Vagina (tissue), 2 donors: ENCODE results near the gene CD81. TPM values are rescaled to one million over a fixed set of nuclear protein-coding genes. Genes with fewer than 3 reads are reported as not detected.

ENCODE experiments used
- DNase-seq, 2 donors: peaks; one replicate each; pipeline ENCODE4 v3.0.0-alpha.2; 2017; ENCODE audit errors: extremely low spot score in 2 of 2
- H3K27ac ChIP-seq: fragments of 200-600 bp; sonication (generic); one replicate; pipeline ENCODE4 v1.5.1; 2019
- H3K27me3 ChIP-seq: fragments of 200-600 bp; sonication (generic); one replicate; pipeline ENCODE4 v1.5.1; 2019
- H3K36me3 ChIP-seq, 2 donors: fragments of 200-600 bp; sonication (generic); one replicate each; pipeline ENCODE4 v1.5.1; 2017 to 2019
- H3K4me1 ChIP-seq: fragments of 200-600 bp; sonication (generic); one replicate; pipeline ENCODE4 v1.5.1; 2019
- H3K4me3 ChIP-seq, 2 donors: fragments of 200-600 bp; sonication (generic); 1 replicate in 1 of 2; 2 replicates in 1 of 2; pipeline ENCODE4 v1.5.1; 2016 to 2019
- H3K9me3 ChIP-seq: fragments of 200-600 bp; sonication (generic); one replicate; pipeline ENCODE4 v1.5.1; 2019
- POLR2A ChIP-seq, 2 donors: fragments of 450-650 bp; IDR thresholded peaks; one replicate each; pipeline ENCODE4 v1.6.1; 2017; ENCODE audit warnings: antibody characterized with exemption in 2 of 2, mild to moderate bottlenecking in 2 of 2, moderate library complexity in 2 of 2
- POLR2AphosphoS5 ChIP-seq, 2 donors: sonication (generic); formaldehyde crosslinking; IDR thresholded peaks; one replicate each; pipeline ENCODE4 v1.9.0; 2017; ENCODE audit warnings: antibody characterized with exemption in 2 of 2, mild to moderate bottlenecking in 2 of 2, low read depth in 1 of 2; ENCODE audit not compliant: insufficient read depth in 1 of 2
- intact Hi-C: fragments of 100-400 bp; cut with DNase I; formaldehyde crosslinking; loops from one replicate; pipeline ENCODE4 v1.15.1; 2023
- total RNA-seq: library from RNA; depleted of rRNA; stranded (reverse); fragments of >200 nt; gene quantifications from one replicate; pipeline ENCODE4 v1.2.3, GENCODE V29; 2016
- TF ChIP-seq, protein P1 (sequence below), 3 experiments: fragments of 450-650 bp in 2 of 3; fragments of 200-600 bp in 1 of 3; sonication (generic) in 1 of 3; IDR thresholded peaks; one replicate each; pipeline ENCODE4 v1.5.1; 2017 to 2019; ENCODE audit warnings: antibody characterized with exemption in 3 of 3, mild to moderate bottlenecking in 2 of 3, moderate library complexity in 2 of 3

The CD81 gene
- total RNA-seq, 1 donor from 2014 or later, result 526 TPM

DNA sequence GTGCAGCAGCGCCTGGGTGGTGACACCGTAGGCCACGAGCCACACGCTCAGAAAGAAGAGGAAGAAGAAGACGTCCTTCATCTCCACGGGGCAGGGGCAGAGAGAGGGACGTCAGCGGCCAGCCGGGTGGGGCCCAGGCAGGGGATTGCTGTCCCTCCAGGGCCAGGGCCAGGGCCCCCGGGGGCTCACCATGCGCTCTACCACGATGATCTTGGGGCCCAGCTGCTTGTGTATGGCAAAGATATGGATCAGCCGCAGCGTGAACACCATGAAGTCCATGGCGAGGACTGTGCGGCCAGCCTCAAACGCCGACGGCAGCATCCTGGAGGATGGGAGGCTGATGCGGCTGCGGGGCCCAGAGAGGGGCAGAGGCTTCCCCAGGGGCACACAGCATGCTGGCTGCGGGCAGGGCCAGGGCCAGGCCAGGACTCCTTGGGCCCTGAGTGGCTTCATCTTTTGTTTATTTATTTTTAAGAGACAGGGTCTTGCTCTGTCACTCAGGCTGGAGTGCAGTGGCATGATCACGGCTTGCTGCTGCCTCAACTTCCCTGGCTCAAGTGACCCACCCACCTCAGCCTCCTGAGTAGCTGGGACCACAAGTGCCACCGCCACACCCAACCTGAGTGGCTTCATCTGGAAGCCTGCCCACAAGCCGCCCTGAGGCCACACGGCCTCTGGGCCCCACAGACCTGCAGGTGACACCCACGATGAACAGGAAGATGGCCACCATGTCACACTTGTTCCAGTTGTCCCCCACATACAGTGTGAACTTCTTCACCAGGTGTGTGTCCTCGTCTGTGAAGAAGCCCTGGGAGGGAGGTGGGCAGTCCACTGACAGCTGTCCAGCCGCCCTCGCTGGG, 34.6 kb downstream of the CD81 start:
- no peaks in the 10 kb centered on the region for H3K4me1 ChIP-seq

DNA sequence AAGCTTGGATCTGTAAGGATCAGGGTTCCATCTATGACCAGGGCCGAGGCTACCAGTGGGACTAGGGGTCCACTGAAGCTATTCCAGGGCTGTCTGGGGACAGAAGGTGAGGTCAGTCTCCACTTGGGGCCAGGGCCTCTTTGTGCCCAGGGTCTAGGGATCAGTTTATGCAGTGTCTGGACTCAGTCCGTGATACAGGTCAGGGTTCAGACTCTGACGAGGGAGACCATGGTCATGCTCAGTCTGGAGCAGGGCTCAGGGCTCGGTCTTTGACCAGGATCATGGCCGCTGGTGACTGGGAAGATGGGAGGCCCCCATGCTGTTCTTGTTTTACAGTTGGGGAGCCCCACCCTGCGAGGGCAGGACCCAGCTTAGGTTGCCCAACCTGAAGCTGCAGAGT, 35.2 kb downstream of the CD81 start:
- H3K36me3 ChIP-seq, result no peaks in the 10 kb centered on the region
- TF ChIP-seq POLR2A (IDR thresholded peaks at IDR 0.05) (no peak), POLR2AphosphoS5 (IDR thresholded peaks at IDR 0.05; ENCODE audit: insufficient read depth in 1 of 2, low read depth in 1 of 2) (no peak)
- TF ChIP-seq, protein P1, sequence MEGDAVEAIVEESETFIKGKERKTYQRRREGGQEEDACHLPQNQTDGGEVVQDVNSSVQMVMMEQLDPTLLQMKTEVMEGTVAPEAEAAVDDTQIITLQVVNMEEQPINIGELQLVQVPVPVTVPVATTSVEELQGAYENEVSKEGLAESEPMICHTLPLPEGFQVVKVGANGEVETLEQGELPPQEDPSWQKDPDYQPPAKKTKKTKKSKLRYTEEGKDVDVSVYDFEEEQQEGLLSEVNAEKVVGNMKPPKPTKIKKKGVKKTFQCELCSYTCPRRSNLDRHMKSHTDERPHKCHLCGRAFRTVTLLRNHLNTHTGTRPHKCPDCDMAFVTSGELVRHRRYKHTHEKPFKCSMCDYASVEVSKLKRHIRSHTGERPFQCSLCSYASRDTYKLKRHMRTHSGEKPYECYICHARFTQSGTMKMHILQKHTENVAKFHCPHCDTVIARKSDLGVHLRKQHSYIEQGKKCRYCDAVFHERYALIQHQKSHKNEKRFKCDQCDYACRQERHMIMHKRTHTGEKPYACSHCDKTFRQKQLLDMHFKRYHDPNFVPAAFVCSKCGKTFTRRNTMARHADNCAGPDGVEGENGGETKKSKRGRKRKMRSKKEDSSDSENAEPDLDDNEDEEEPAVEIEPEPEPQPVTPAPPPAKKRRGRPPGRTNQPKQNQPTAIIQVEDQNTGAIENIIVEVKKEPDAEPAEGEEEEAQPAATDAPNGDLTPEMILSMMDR (IDR thresholded peaks at IDR 0.05), result no peak
- H3K4me3 ChIP-seq, result no peak overlapping the region
- H3K9me3 ChIP-seq, result no peaks in the 10 kb centered on the region
- H3K27me3 ChIP-seq, result no peaks in the 10 kb centered on the region
- intact Hi-C loops, result no loop called here
- H3K27ac ChIP-seq, result no peak overlapping the region
- H3K4me1 ChIP-seq, result no peaks in the 10 kb centered on the region
- DNase-seq, result no peak

More for the DNA sequence above, 34.6 kb downstream of the CD81 start:
- intact Hi-C loops, result no loop called here
- DNase-seq, result no peak
- Histone ChIP-seq H3K27ac (no peak overlapping the region), H3K4me3 (no peak overlapping the region), H3K9me3 (no peaks in the 10 kb centered on the region), H3K27me3 (no peaks in the 10 kb centered on the region), H3K36me3 (no peaks in the 10 kb centered on the region)
- TF ChIP-seq POLR2AphosphoS5 (IDR thresholded peaks at IDR 0.05; ENCODE audit: insufficient read depth in 1 of 2, low read depth in 1 of 2) (no peak), POLR2A (IDR thresholded peaks at IDR 0.05) (no peak)

DNA sequence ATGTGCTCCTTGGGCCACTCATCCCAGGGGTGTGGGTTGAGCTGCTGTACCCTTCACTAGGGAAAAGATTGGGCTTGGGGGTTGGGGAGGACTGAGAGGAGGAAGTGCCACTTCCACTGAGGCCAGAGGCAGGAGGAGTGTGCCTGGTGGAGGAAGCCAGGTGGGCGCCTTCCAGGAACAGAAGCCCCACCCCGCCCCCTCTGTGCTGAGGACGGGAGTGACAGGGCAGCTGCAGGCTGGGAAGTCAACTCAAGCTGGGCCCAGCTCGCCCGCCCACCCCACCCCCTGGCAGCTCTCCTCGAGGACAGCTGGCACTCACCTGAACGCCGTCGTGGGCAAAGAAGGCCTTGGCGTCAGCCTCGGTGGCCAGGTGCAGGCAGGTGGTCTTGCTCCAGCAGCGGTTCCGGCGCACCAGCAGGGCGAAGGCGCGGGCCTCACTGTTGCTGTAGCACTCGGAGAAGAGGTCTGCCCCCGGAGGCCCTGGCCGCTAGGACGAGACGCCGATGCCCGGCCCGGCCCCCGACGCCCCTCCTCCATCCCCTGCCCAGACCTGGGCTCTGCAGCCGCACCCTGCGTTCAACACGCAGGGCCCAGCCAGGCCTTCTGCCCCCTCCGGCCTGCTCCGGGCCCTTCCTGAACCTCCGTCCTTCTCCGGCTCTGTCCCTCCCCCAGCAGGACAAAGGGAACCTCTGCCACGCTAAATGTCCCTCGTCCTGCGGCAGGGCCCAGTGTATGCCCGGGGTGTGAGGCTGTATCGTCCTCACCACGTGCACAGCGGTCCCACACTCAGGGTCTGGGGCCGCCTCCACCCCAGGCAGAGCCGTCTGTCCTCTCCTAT, 36.9 kb downstream of the CD81 start:
- intact Hi-C loops, result no loop called here
- Histone ChIP-seq H3K36me3 (no peaks in the 10 kb centered on the region), H3K27ac (no peak overlapping the region), H3K9me3 (no peaks in the 10 kb centered on the region), H3K4me3 (no peak overlapping the region), H3K27me3 (no peaks in the 10 kb centered on the region), H3K4me1 (no peaks in the 10 kb centered on the region)
- no peak for DNase-seq
- TF ChIP-seq, protein P1 (IDR thresholded peaks at IDR 0.05), result no peak
- TF ChIP-seq POLR2A (IDR thresholded peaks at IDR 0.05) (no peak), POLR2AphosphoS5 (IDR thresholded peaks at IDR 0.05; ENCODE audit: insufficient read depth in 1 of 2, low read depth in 1 of 2) (no peak)

DNA sequence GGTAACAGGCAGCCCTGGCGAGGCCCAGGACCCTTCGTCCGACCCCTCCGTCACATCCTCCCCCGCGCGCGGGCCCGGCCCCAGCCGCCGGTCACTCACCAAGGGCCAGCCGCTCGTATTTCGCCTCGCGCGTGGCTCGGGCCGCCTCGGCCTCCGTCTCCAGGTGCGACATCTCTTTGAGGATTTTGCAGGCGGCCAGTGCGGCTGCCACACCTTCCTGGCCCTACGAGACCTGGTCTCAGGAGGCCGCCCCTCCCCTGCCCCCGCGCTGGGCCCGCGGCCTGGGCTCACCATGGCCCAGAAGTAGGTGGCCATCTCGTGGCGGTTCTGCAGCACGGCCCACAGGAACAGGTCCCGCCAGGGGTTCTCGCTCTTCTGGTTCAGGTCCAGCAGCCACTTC, 37.5 kb downstream of the CD81 start:
- Histone ChIP-seq H3K4me1 (peaks cover under 1% of the 10 kb centered on the region), H3K4me3 (no peak overlapping the region), H3K27ac (no peak overlapping the region), H3K27me3 (no peaks in the 10 kb centered on the region), H3K9me3 (no peaks in the 10 kb centered on the region), H3K36me3 (no peaks in the 10 kb centered on the region)
- no peak for TF ChIP-seq POLR2A (IDR thresholded peaks at IDR 0.05)
- TF ChIP-seq, protein P1 (IDR thresholded peaks at IDR 0.05), result no peak
- TF ChIP-seq POLR2AphosphoS5 (IDR thresholded peaks at IDR 0.05; ENCODE audit: insufficient read depth in 1 of 2, low read depth in 1 of 2), result no peak
- intact Hi-C loops, result no loop called here
- DNase-seq, result no peak

DNA sequence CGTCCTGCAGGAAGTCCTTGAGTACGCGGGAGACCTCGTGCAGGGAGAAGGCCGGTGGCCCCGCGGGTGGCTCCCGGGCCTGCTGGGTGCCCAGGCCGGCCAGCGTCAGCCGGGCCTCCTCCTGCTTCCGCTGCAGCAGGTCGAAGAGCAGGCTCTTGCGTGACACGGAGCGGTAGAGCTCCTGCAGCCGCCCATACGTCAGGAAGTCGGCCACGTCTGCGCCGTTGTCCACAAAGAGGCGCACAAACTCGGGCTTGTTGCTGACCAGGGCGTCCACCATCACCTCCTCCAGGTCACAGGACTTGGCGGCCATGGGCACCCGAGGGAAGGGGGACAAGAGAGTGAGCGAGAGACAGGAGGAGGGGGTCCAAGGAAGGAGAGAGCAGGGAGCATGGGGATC, 38.1 kb downstream of the CD81 start:
- DNase-seq, result no peak
- Histone ChIP-seq H3K27me3 (no peaks in the 10 kb centered on the region), H3K4me1 (peaks cover 6% of the 10 kb centered on the region), H3K4me3 (no peak overlapping the region), H3K27ac (no peak overlapping the region), H3K9me3 (no peaks in the 10 kb centered on the region), H3K36me3 (no peaks in the 10 kb centered on the region)
- intact Hi-C loops, result no loop called here
- TF ChIP-seq, protein P1 (IDR thresholded peaks at IDR 0.05), result no peak
- TF ChIP-seq POLR2A (IDR thresholded peaks at IDR 0.05), result no peak
- TF ChIP-seq POLR2AphosphoS5 (IDR thresholded peaks at IDR 0.05; ENCODE audit: insufficient read depth in 1 of 2, low read depth in 1 of 2), result no peak
